OCI-LY1 (cell line): ENCODE data around the gene PMM1.
"Not testable (repeated sequence)": the region's sequence is repeated elsewhere in the genome, so short reads cannot be mapped to it uniquely, and the experiment has no call there.

Source experiments
- EZH2 ChIP-seq: fragments of 200-600 bp; sonication (generic), shearing (Covaris generic); IDR thresholded peaks from 2 replicates; pipeline ENCODE4 v1.8.0; 2017; ENCODE audit warnings: borderline replicate concordance, mixed run types, mild to moderate bottlenecking, antibody characterized with exemption, low read length, moderate library complexity, mixed read lengths
- TF ChIP-seq, protein P1 (sequence below): fragments of 200-600 bp; sonication (generic), shearing (Covaris generic); IDR thresholded peaks from 2 replicates; pipeline ENCODE4 v1.5.1; 2017; ENCODE audit warnings: mild to moderate bottlenecking, antibody characterized with exemption, low read length, moderate library complexity, mixed read lengths

GRCh38 chr22:41593336-41593960 lies 3.8 kb upstream of the PMM1 start:
- TF ChIP-seq, protein P1, sequence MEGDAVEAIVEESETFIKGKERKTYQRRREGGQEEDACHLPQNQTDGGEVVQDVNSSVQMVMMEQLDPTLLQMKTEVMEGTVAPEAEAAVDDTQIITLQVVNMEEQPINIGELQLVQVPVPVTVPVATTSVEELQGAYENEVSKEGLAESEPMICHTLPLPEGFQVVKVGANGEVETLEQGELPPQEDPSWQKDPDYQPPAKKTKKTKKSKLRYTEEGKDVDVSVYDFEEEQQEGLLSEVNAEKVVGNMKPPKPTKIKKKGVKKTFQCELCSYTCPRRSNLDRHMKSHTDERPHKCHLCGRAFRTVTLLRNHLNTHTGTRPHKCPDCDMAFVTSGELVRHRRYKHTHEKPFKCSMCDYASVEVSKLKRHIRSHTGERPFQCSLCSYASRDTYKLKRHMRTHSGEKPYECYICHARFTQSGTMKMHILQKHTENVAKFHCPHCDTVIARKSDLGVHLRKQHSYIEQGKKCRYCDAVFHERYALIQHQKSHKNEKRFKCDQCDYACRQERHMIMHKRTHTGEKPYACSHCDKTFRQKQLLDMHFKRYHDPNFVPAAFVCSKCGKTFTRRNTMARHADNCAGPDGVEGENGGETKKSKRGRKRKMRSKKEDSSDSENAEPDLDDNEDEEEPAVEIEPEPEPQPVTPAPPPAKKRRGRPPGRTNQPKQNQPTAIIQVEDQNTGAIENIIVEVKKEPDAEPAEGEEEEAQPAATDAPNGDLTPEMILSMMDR = not testable (repeated sequence)
- not testable (repeated sequence) for TF ChIP-seq EZH2
